Thoracic aorta (tissue), 2 donors: ENCODE measurements around the gene EPB41. TPM values are rescaled to one million over a fixed set of nuclear protein-coding genes. Genes with fewer than 3 reads are reported as not detected.

Experiments
- ATAC-seq: fragments of 150-250 bp; one replicate; pipeline ENCODE4 v1.8.0; 2017; ENCODE audit warnings: low read depth; ENCODE audit not compliant: insufficient number of reproducible peaks, low FRiP score
- DNase-seq: peaks from one replicate; pipeline ENCODE4 v3.0.0-alpha.2; 2020; ENCODE audit warnings: low spot score
- H3K27ac ChIP-seq, 2 donors: fragments of 200-600 bp; sonication (generic); 1 replicate in 1 of 2; 2 replicates in 1 of 2; pipeline ENCODE4 v1.5.1; 2016; ENCODE audit warnings: mild to moderate bottlenecking in 2 of 2, moderate library complexity in 2 of 2
- H3K27me3 ChIP-seq: fragments of 200-600 bp; sonication (generic); replicated peaks from 2 replicates; pipeline ENCODE4 v1.6.0; 2016; ENCODE audit warnings: mild to moderate bottlenecking; ENCODE audit not compliant: insufficient read depth
- H3K36me3 ChIP-seq: fragments of 200-600 bp; sonication (generic); one replicate; pipeline ENCODE4 v1.5.1; 2016
- H3K4me1 ChIP-seq, 2 donors: fragments of 200-600 bp; sonication (generic); 1 replicate in 1 of 2; 2 replicates in 1 of 2; pipeline versions ENCODE4 v1.5.1 to v1.6.0; 2016; ENCODE audit warnings: low read depth in 2 of 2, mild to moderate bottlenecking in 1 of 2; ENCODE audit not compliant: control insufficient read depth in 1 of 2
- H3K4me3 ChIP-seq: fragments of 200-600 bp; sonication (generic); 2 replicates; pipeline ENCODE4 v1.5.1; 2016; ENCODE audit warnings: mild to moderate bottlenecking
- H3K9me3 ChIP-seq: fragments of 200-600 bp; sonication (generic); 2 replicates; pipeline ENCODE4 v1.5.1; 2016
- total RNA-seq, 2 donors: library from RNA; depleted of rRNA; stranded (reverse); fragments of >200 nt; gene quantifications; one replicate each; pipeline versions ENCODE4 v1.1.0 to v1.2.3, GENCODE V29; 2016
- TF ChIP-seq, protein P1 (sequence below): fragments of 200-600 bp; sonication (generic); IDR thresholded peaks from one replicate; pipeline ENCODE4 v1.5.1; 2019; ENCODE audit warnings: antibody characterized with exemption

EPB41 gene
- total RNA-seq, 2 donors from 2014 or later = 26.7 to 37.8 TPM

DNA sequence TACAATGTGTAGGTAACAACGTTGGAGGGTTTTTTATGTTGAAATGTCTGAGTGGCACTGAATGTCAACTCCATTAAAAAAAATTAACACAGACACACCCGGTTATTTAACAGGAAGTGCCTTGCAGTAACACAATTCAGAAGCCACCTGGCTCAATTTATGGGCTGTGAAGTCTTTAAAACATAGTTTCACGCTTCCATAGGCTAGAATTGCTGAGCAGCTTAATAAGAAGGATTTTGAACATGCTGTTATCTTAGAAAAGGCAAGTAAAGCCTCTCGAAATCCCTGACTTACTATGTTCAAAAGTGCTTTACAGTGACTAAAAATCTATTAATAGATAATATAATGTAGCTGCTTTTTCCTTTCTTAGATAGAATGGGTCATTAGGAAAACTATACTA, 247.7 kb downstream of the EPB41 start:
- H3K4me1 ChIP-seq = peaks cover 0 to 16% of the 10 kb centered on the region in 2 donors
- H3K27me3 ChIP-seq = no peaks in the 10 kb centered on the region
- H3K36me3 ChIP-seq = peaks cover 39% of the 10 kb centered on the region
- no peaks in the 10 kb centered on the region for H3K9me3 ChIP-seq
- no peak for DNase-seq
- TF ChIP-seq, protein P1, sequence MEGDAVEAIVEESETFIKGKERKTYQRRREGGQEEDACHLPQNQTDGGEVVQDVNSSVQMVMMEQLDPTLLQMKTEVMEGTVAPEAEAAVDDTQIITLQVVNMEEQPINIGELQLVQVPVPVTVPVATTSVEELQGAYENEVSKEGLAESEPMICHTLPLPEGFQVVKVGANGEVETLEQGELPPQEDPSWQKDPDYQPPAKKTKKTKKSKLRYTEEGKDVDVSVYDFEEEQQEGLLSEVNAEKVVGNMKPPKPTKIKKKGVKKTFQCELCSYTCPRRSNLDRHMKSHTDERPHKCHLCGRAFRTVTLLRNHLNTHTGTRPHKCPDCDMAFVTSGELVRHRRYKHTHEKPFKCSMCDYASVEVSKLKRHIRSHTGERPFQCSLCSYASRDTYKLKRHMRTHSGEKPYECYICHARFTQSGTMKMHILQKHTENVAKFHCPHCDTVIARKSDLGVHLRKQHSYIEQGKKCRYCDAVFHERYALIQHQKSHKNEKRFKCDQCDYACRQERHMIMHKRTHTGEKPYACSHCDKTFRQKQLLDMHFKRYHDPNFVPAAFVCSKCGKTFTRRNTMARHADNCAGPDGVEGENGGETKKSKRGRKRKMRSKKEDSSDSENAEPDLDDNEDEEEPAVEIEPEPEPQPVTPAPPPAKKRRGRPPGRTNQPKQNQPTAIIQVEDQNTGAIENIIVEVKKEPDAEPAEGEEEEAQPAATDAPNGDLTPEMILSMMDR = no peak
- no peak for ATAC-seq
- no peak overlapping the region for H3K27ac ChIP-seq
- no peak overlapping the region for H3K4me3 ChIP-seq

DNA sequence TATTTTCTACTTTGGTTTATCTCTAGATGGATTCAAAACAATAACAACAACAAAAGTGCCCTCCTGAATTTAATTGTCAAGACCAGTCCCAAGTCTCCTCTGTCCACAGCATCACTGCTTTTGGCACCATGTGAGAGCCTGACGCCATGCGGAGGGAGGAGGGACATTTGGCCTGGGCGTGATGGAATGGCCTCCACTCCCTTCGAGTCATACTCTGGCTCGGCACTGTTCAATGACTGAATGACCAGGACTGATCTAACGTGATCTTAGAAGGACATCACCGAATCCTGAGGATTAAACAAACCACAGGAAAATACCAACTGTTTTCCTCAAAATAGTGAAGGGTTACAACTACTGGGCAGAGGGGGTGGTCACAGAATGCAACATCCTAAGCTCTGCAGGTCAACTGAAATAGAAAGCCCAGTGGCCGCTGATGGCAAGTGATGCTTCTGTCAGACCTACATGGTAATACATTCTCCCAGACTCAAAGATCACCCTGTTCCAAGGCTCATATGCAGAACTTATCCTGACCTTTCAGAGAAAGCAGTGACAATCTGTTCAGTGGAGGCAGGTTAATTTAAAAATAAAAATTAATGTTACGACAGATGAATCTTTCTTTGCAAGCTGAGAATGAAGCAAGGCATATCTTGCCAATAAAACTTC, 248.2 kb downstream of the EPB41 start:
- TF ChIP-seq, protein P1 = no peak
- Histone ChIP-seq H3K27ac (no peak overlapping the region), H3K4me3 (no peak overlapping the region), H3K36me3 (peaks cover 38% of the 10 kb centered on the region), H3K9me3 (no peaks in the 10 kb centered on the region), H3K4me1 (peaks cover 0 to 13% of the 10 kb centered on the region in 2 donors), H3K27me3 (no peaks in the 10 kb centered on the region)
- DNase-seq = peak; percentile 9
- ATAC-seq = no peak

DNA sequence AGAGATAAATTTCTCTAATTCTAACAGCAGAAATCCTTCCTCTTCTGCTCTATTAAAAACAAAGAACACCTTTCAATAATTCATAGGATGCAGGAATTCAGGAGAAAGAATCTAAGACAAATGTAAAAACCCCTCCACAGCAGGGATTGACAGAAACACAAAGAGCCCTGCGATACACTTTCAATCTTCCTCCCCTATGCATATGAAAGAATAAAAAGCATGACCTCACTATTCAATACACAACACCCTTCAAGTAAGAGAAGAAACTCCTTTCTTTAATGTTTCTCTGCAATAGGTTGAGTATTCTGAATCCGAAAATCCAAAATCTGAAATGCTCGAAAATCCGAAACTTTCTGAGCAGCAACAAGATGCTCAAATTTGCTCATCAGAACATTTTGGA, 250.2 kb downstream of the EPB41 start:
- ATAC-seq (no peak), DNase-seq (no peak)
- TF ChIP-seq, protein P1 = no peak
- Histone ChIP-seq H3K27ac (no peak overlapping the region), H3K36me3 (peaks cover 23% of the 10 kb centered on the region), H3K4me3 (no peak overlapping the region), H3K4me1 (peaks cover 0 to 18% of the 10 kb centered on the region in 2 donors), H3K9me3 (no peaks in the 10 kb centered on the region), H3K27me3 (no peaks in the 10 kb centered on the region)

DNA sequence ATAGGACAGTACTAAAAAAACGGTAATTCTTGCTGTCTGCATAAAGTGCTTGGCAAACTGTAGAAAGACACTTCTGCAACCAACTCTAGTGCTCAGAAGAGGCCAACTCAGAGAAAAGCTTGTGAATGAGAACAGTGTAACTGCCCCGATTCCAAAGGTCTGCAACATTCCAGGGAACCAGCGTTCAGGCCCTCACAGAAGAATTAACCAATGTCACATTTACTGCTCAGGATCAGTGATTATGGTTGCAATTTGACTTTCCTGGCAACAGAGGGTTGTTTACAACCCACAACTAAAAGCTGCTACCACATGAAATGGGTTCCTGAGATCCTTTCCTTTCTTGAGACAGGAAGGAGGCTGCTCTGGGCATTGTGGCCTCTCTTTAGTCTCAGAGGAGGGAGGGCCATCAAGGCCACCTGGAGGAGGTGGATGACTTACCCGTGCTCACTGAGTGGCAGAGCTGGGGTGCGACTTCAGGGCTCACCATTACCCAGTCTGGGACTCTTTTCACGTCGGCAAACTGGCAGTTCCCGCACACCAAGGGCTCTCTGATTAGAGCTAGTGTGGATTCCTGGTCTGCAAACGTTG, 252.0 kb downstream of the EPB41 start:
- TF ChIP-seq, protein P1 = no peak
- no peaks in the 10 kb centered on the region for H3K9me3 ChIP-seq
- no peaks in the 10 kb centered on the region for H3K27me3 ChIP-seq
- H3K27ac ChIP-seq = no peak overlapping the region
- H3K36me3 ChIP-seq = peaks cover 16% of the 10 kb centered on the region
- H3K4me1 ChIP-seq = peaks cover 14 to 36% of the 10 kb centered on the region in 2 donors
- no peak overlapping the region for H3K4me3 ChIP-seq
- DNase-seq (no peak), ATAC-seq (no peak)

DNA sequence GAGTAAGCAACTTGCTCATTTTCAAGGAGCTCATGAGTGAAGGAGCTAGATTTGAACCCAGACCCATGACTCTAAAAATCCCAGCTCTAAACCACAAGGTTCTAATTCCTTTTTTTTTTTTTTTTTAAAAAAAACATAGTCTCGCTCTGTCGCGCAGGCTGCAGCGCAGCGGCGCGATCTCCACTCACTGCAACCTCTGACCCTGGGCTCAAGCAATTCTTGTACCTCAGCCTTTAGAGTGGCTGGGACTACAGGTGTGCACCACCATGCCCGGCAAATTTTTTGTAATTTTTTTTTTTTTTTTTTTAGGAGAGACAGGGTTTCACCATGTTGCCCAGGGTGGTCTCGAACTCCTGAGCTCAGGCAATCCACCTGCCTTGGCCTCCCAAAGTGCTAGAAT, 253.5 kb downstream of the EPB41 start:
- no peak for ATAC-seq
- Histone ChIP-seq H3K4me3 (no peak overlapping the region), H3K36me3 (peaks cover 18% of the 10 kb centered on the region), H3K4me1 (peaks cover 18 to 33% of the 10 kb centered on the region in 2 donors), H3K9me3 (no peaks in the 10 kb centered on the region), H3K27ac (no peak overlapping the region), H3K27me3 (no peaks in the 10 kb centered on the region)
- no peak for DNase-seq
- TF ChIP-seq, protein P1 = no peak

Other genes starting within 250 kb of the EPB41 start
- 10 to 100 TPM in 1 of 2 donors, 1 to 10 TPM in 1; 4.7 to 15.5 TPM for gene GMEB1, start 245.8 kb upstream of the EPB41 start, total RNA-seq
- gene YTHDF2, start 177.6 kb upstream of the EPB41 start, total RNA-seq = 10 to 100 TPM; 36.4 to 53.0 TPM
- gene OPRD1, start 102.4 kb upstream of the EPB41 start, total RNA-seq = not detected
- gene TMEM200B, start 209.3 kb downstream of the EPB41 start, total RNA-seq = 10 to 100 TPM; 20.8 to 31.4 TPM